H9 (cell line): ENCODE data around the gene SOCS1. TPM values are rescaled to one million over a fixed set of nuclear protein-coding genes. Genes with fewer than 3 reads are reported as not detected.
"Not testable (repeated sequence)": the region's sequence is repeated elsewhere in the genome, so short reads cannot be mapped to it uniquely, and the experiment has no call there.

Source experiments
- DNase-seq: peaks from one replicate; pipeline ENCODE4 v3.0.0-alpha.2; 2017
- H2AFZ ChIP-seq: one replicate; pipeline ENCODE4 v1.6.1; 2013; ENCODE audit warnings: mild to moderate bottlenecking, low read length, control low read depth, moderate library complexity
- H2AK5ac ChIP-seq: 2 replicates; pipeline ENCODE4 v1.6.1; 2013; ENCODE audit warnings: low read length, control low read depth, mixed read lengths; ENCODE audit not compliant: insufficient read length
- H2BK120ac ChIP-seq: one replicate; pipeline ENCODE4 v1.6.1; 2013; ENCODE audit warnings: low read depth, mild to moderate bottlenecking, low read length, control low read depth, inconsistent platforms; ENCODE audit not compliant: poor library complexity, severe bottlenecking
- H2BK12ac ChIP-seq: 2 replicates; pipeline ENCODE4 v1.6.1; 2013; ENCODE audit warnings: low read length, control low read depth, mixed read lengths, low read depth; ENCODE audit not compliant: insufficient read length
- H2BK15ac ChIP-seq: 2 replicates; pipeline ENCODE4 v1.6.1; 2013; ENCODE audit warnings: low read depth, low read length, control low read depth
- H2BK20ac ChIP-seq: one replicate; pipeline ENCODE4 v1.6.1; 2013; ENCODE audit warnings: low read depth, mild to moderate bottlenecking, low read length, control low read depth, inconsistent platforms; ENCODE audit not compliant: poor library complexity, severe bottlenecking
- H2BK5ac ChIP-seq: 2 replicates; pipeline ENCODE4 v1.6.1; 2013; ENCODE audit warnings: low read length, control low read depth, mixed read lengths; ENCODE audit not compliant: insufficient read length
- H3K14ac ChIP-seq: 2 replicates; pipeline ENCODE4 v1.6.1; 2013; ENCODE audit warnings: low read length, control low read depth; ENCODE audit not compliant: insufficient read depth
- H3K18ac ChIP-seq: 2 replicates; pipeline ENCODE4 v1.6.1; 2013; ENCODE audit warnings: low read depth, mild to moderate bottlenecking, mixed read lengths, low read length, control low read depth; ENCODE audit not compliant: insufficient read length
- H3K23ac ChIP-seq: 2 replicates; pipeline ENCODE4 v1.6.1; 2013; ENCODE audit warnings: low read length, control low read depth, mixed read lengths, low read depth; ENCODE audit not compliant: insufficient read length
- H3K23me2 ChIP-seq: 2 replicates; pipeline ENCODE4 v1.6.1; 2013; ENCODE audit warnings: low read depth, mild to moderate bottlenecking, mixed read lengths, low read length, control low read depth; ENCODE audit not compliant: insufficient read length, poor library complexity, severe bottlenecking
- H3K27ac ChIP-seq: 2 replicates; pipeline ENCODE4 v1.5.1; 2013; ENCODE audit warnings: low read length, control low read depth, mixed read lengths, low read depth; ENCODE audit not compliant: insufficient read length
- H3K27me3 ChIP-seq: 2 replicates; pipeline ENCODE4 v1.6.1; 2013; ENCODE audit warnings: low read length, control low read depth, inconsistent platforms; ENCODE audit not compliant: insufficient read depth
- H3K4ac ChIP-seq: 2 replicates; pipeline ENCODE4 v1.6.1; 2013; ENCODE audit warnings: low read depth, mild to moderate bottlenecking, control low read depth, inconsistent platforms, low read length, moderate library complexity
- H3K4me1 ChIP-seq: 2 replicates; pipeline ENCODE4 v1.6.1; 2013; ENCODE audit warnings: low read length, control low read depth, inconsistent platforms; ENCODE audit not compliant: insufficient read depth
- H3K4me2 ChIP-seq: 2 replicates; pipeline ENCODE4 v1.6.1; 2013; ENCODE audit warnings: low read length, control low read depth, mixed read lengths; ENCODE audit not compliant: insufficient read length, insufficient read depth
- H3K56ac ChIP-seq: 2 replicates; pipeline ENCODE4 v1.6.1; 2013; ENCODE audit warnings: low read depth, mild to moderate bottlenecking, mixed read lengths, low read length, control low read depth; ENCODE audit not compliant: insufficient read length
- H3K79me1 ChIP-seq: 2 replicates; pipeline ENCODE4 v1.6.1; 2013; ENCODE audit warnings: low read depth, mild to moderate bottlenecking, moderate library complexity, low read length, control low read depth, inconsistent platforms; ENCODE audit not compliant: insufficient read depth, poor library complexity, severe bottlenecking
- H3K79me2 ChIP-seq: 2 replicates; pipeline ENCODE4 v1.6.1; 2013; ENCODE audit warnings: low read length, control low read depth, inconsistent platforms; ENCODE audit not compliant: insufficient read depth
- H3K9ac ChIP-seq: 2 replicates; pipeline ENCODE4 v1.6.1; 2013; ENCODE audit warnings: low read length, control low read depth, mixed read lengths; ENCODE audit not compliant: insufficient read length; ENCODE audit errors: extremely low read depth
- H3K9me3 ChIP-seq: one replicate; pipeline ENCODE4 v1.6.1; 2013; ENCODE audit warnings: low read depth, low read length, inconsistent platforms; ENCODE audit not compliant: control insufficient read depth
- H3T11ph ChIP-seq: one replicate; pipeline ENCODE4 v1.6.1; 2013; ENCODE audit warnings: mild to moderate bottlenecking, low read length, control low read depth, inconsistent platforms
- H4K20me1 ChIP-seq: one replicate; pipeline ENCODE4 v1.6.1; 2013; ENCODE audit not compliant: control insufficient read depth, insufficient read length, insufficient read depth
- H4K5ac ChIP-seq: 2 replicates; pipeline ENCODE4 v1.6.1; 2013; ENCODE audit warnings: low read depth, mild to moderate bottlenecking, mixed read lengths, low read length, control low read depth; ENCODE audit not compliant: insufficient read length
- H4K8ac ChIP-seq: replicated peaks from 2 replicates; pipeline ENCODE4 v1.6.1; 2013; ENCODE audit warnings: low read length, control low read depth, mixed read lengths, low read depth; ENCODE audit not compliant: insufficient read length
- H4K91ac ChIP-seq: 2 replicates; pipeline ENCODE4 v1.6.1; 2013; ENCODE audit warnings: low read depth, mild to moderate bottlenecking, moderate library complexity, mixed read lengths, low read length, control low read depth; ENCODE audit not compliant: insufficient read length
- H3K27ac Mint-ChIP-seq, 3 experiments: 2 replicates in 2 of 3; 3 replicates in 1 of 3; pipeline ENCODE4 v1.8.0; 2020 to 2021; ENCODE audit warnings: mixed read lengths in 3 of 3, mild to moderate bottlenecking in 1 of 3, moderate library complexity in 1 of 3
- H3K27me3 Mint-ChIP-seq: 2 replicates; pipeline ENCODE4 v1.8.0; 2021; ENCODE audit warnings: low read depth, mild to moderate bottlenecking, moderate library complexity, mixed read lengths
- H3K36me3 Mint-ChIP-seq, 3 experiments: 2 replicates in 2 of 3; 3 replicates in 1 of 3; pipeline ENCODE4 v1.8.0; 2020 to 2021; ENCODE audit warnings: low read depth in 3 of 3, mixed read lengths in 3 of 3; ENCODE audit not compliant: insufficient read depth in 1 of 3
- H3K4me1 Mint-ChIP-seq, 2 experiments: 2 replicates each; pipeline ENCODE4 v1.8.0; 2020; ENCODE audit warnings: mixed read lengths in 2 of 2
- H3K4me3 Mint-ChIP-seq, 2 experiments: 2 replicates in 1 of 2; 3 replicates in 1 of 2; pipeline ENCODE4 v1.8.0; 2020 to 2021; ENCODE audit warnings: mild to moderate bottlenecking in 2 of 2, mixed read lengths in 2 of 2, moderate library complexity in 1 of 2
- H3K9me3 Mint-ChIP-seq, 2 experiments: 2 replicates in 1 of 2; 3 replicates in 1 of 2; pipeline ENCODE4 v1.8.0; 2020; ENCODE audit warnings: mild to moderate bottlenecking in 2 of 2, mixed read lengths in 2 of 2, moderate library complexity in 1 of 2
- WGBS: extraction: QIAGEN DNeasy Blood & Tissue Kit; methylation state at CpG from one replicate; pipeline ENCODE4 v1.1.7; 2013; ENCODE audit warnings: missing lambda C conversion rate, low lambda C conversion rate, mixed read lengths; ENCODE audit not compliant: insufficient read length; ENCODE audit errors: extremely low coverage; 5-methylcytosine and 5-hydroxymethylcytosine counted together
- total RNA-seq: library from RNA; stranded (reverse); gene quantifications from 2 replicates; pipeline ENCODE4 v1.2.1, GENCODE V29; 2021
- TF ChIP-seq, protein P1 (sequence below): fragments of 200-600 bp; sonication (generic); conservative IDR thresholded peaks from 3 replicates; pipeline ENCODE4 v1.8.0; 2021; ENCODE audit warnings: antibody characterized with exemption, mild to moderate bottlenecking

SOCS1 gene
- total RNA-seq, 1 experiment from 2014 or later = 11.0 TPM

DNA sequence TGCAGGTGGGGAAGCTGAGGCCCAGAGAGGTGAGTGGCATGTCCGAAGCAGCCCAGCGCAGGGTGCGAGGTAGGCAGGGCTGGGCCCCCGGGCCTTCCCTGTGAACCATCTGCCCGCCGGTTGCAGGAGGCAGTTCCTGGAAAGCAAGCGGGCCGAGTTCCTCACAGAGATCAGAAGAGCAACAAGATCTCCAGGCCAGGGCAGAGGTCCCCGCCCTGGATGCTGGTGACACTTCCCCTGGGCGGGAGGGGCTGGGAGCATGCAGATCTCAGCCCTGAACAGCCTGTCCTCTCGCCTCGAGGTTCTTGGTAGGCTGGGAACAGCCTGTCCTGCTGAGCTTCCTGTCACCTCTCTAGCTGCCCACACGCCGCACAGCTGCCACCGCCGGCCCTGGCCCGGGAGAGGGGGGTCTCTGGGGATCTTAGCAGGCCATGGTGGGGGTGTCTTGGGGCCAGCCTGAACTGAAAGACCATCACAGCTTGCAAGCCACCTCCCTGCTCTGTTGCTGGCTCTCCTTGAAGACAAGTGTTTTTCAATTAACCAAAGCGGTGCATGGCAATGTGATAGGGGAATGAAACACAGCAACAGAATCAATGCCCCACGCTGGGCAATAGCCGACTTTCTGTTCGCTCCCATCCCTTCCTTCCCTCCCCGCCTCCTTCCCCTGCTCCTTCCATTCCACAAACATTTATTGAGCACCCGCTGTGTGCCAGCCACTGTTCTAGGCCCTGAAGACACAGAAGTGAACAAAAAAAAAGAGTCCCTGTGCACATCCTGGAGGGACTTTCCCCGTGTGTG lies 31.7 kb downstream of the SOCS1 start:
- Histone ChIP-seq H3K79me1 (no peaks in the 10 kb centered on the region), H3K79me2 (no peaks in the 10 kb centered on the region), H4K91ac (no peak overlapping the region), H2AFZ (no peak overlapping the region), H2BK20ac (no peak overlapping the region), H3K56ac (no peak overlapping the region), H2BK120ac (no peak overlapping the region), H4K8ac (no peak overlapping the region), H3K18ac (no peak overlapping the region), H3K9me3 (peaks cover 2% of the 10 kb centered on the region), H3K23ac (no peak overlapping the region), H2BK5ac (no peak overlapping the region), H3K27ac (no peak overlapping the region), H3K23me2 (no peaks in the 10 kb centered on the region), H3K14ac (no peak overlapping the region), H2BK15ac (no peak overlapping the region), H4K20me1 (no peaks in the 10 kb centered on the region), H4K5ac (no peak overlapping the region), H3K27me3 (no peaks in the 10 kb centered on the region), H3K4me1 (no peaks in the 10 kb centered on the region), H3K4ac (no peak overlapping the region), H3K9ac (no peak overlapping the region), H3K4me2 (no peak overlapping the region), H2BK12ac (no peak overlapping the region), H2AK5ac (no peak overlapping the region), H3T11ph (no peak overlapping the region)
- H3K4me3 Mint-ChIP-seq = no peak overlapping the region
- H3K4me1 Mint-ChIP-seq = 0 out of 4 replicates have a peak, but pooled peaks cover 2 to 5% of the 10 kb centered on the region in 2 experiments
- TF ChIP-seq, protein P1, sequence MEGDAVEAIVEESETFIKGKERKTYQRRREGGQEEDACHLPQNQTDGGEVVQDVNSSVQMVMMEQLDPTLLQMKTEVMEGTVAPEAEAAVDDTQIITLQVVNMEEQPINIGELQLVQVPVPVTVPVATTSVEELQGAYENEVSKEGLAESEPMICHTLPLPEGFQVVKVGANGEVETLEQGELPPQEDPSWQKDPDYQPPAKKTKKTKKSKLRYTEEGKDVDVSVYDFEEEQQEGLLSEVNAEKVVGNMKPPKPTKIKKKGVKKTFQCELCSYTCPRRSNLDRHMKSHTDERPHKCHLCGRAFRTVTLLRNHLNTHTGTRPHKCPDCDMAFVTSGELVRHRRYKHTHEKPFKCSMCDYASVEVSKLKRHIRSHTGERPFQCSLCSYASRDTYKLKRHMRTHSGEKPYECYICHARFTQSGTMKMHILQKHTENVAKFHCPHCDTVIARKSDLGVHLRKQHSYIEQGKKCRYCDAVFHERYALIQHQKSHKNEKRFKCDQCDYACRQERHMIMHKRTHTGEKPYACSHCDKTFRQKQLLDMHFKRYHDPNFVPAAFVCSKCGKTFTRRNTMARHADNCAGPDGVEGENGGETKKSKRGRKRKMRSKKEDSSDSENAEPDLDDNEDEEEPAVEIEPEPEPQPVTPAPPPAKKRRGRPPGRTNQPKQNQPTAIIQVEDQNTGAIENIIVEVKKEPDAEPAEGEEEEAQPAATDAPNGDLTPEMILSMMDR = no peak
- peaks cover under 1 to 1% of the 10 kb centered on the region in 2 experiments; a peak in 3 of 5 replicates for H3K9me3 Mint-ChIP-seq
- H3K27ac Mint-ChIP-seq = peak overlapping the region in 1 of 3 experiments; percentile 97; a peak in 1 of 7 replicates
- H3K27me3 Mint-ChIP-seq = peaks cover 6% of the 10 kb centered on the region; the same call in 1 of the 2 replicates
- WGBS = no CpG with 5 or more reads among the region's 24 CpGs
- peaks cover 0 to under 1% (median under 1%) of the 10 kb centered on the region in 3 experiments; a peak in 2 of 7 replicates for H3K36me3 Mint-ChIP-seq
- peak; percentile 81 for DNase-seq

DNA sequence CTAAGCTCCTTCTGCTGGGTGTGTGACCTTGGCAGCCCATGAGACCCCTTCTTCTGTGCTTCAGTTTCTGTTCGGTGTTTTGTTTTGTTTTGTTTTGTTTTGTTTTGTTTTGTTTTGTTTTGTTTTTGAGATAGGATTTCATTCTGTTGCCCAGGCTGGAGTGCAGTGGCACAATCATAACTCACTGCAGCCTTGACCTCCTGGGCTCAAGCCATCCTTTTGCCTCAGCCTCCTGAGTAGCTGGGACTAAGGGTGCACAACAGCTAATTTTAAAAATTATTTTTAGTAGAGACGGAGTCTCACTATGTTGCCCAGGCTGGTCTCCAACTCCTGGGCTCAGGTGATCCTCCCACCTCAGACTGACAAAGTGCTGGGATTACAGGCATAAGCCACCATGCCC lies 35.5 kb downstream of the SOCS1 start:
- not testable (repeated sequence) for H3K4ac ChIP-seq, H3T11ph ChIP-seq, H3K4me2 ChIP-seq, H3K27ac Mint-ChIP-seq, H3K9ac ChIP-seq, H4K5ac ChIP-seq, H2BK120ac ChIP-seq, H3K23ac ChIP-seq, DNase-seq, H4K8ac ChIP-seq, H3K56ac ChIP-seq, H3K79me1 ChIP-seq, H3K23me2 ChIP-seq, H3K18ac ChIP-seq, H2AFZ ChIP-seq, H3K27ac ChIP-seq, H3K4me1 ChIP-seq, H3K14ac ChIP-seq, H3K27me3 Mint-ChIP-seq, H3K4me1 Mint-ChIP-seq, H3K79me2 ChIP-seq, H2BK15ac ChIP-seq, H3K27me3 ChIP-seq, H2BK5ac ChIP-seq, H2BK12ac ChIP-seq, H2BK20ac ChIP-seq, H2AK5ac ChIP-seq, H4K20me1 ChIP-seq, H3K4me3 Mint-ChIP-seq, H4K91ac ChIP-seq
- no CpG with 5 or more reads among the region's 2 CpGs for WGBS
- H3K9me3 ChIP-seq = peaks cover 15% of the 10 kb centered on the region
- H3K36me3 Mint-ChIP-seq = peaks cover 6 to 16% (median 11%) of the 10 kb centered on the region in 3 experiments; a peak in 6 of 7 replicates
- peaks cover 26 to 32% of the 10 kb centered on the region in 2 experiments for H3K9me3 Mint-ChIP-seq
